Hepatocyte (in vitro differentiated cells): ENCODE results near the gene GIMAP8.

ENCODE experiments used
- CTCF ChIP-seq: fragments of 200-600 bp; sonication (generic); IDR thresholded peaks from 2 replicates; pipeline ENCODE4 v1.5.1; 2016; ENCODE audit warnings: antibody characterized with exemption, mild to moderate bottlenecking; ENCODE audit not compliant: poor library complexity
- EZH2 ChIP-seq: fragments of 200-600 bp; sonication (generic); IDR thresholded peaks from 2 replicates; pipeline ENCODE4 v1.6.1; 2016; ENCODE audit warnings: antibody characterized with exemption, mild to moderate bottlenecking, borderline replicate concordance

GRCh38 chr7:150511048-150511447 lies 60.6 kb downstream of the GIMAP8 start:
- TF ChIP-seq CTCF, result no peak
- TF ChIP-seq EZH2, result no peak
